NB4 (cell line): ENCODE results near the gene CBR1.

Experiments
- DNase-seq: peaks from one replicate; pipeline ENCODE4 v3.0.0; 2010; ENCODE audit warnings: low read depth
- H3K4me3 ChIP-seq: one replicate; pipeline ENCODE4 v1.5.1; 2011; ENCODE audit warnings: mild to moderate bottlenecking, low read depth, low read length, moderate library complexity
- CTCF ChIP-seq: IDR thresholded peaks from one replicate; pipeline ENCODE4 v1.5.1; 2012; ENCODE audit warnings: low read depth, low read length
- MYC ChIP-seq: IDR thresholded peaks from 2 replicates; pipeline ENCODE4 v1.6.1; 2011; ENCODE audit warnings: low read depth, low read length
- POLR2A ChIP-seq: IDR thresholded peaks from 2 replicates; pipeline ENCODE4 v1.6.1; 2011; ENCODE audit warnings: mild to moderate bottlenecking; ENCODE audit not compliant: insufficient read length; ENCODE audit errors: extremely low read depth
- TF ChIP-seq, protein P1 (sequence below): IDR thresholded peaks from 2 replicates; pipeline ENCODE4 v1.6.1; 2011; ENCODE audit warnings: low read depth, low read length

The CBR1 gene

GRCh38 chr21:36069713-36070583, at the start of gene CBR1:
Gene CBR1 (plus strand): TSS chr21:36070024. CDS start chr21:36070116, 92 bp downstream.
- peak within 1 kb of the TSS; percentile 58 for H3K4me3 ChIP-seq
- TF ChIP-seq, protein P1, sequence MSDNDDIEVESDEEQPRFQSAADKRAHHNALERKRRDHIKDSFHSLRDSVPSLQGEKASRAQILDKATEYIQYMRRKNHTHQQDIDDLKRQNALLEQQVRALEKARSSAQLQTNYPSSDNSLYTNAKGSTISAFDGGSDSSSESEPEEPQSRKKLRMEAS = no peak
- TF ChIP-seq MYC (no peak), CTCF (no peak), POLR2A (no peak)
- peak; percentile 90 for DNase-seq

- TF ChIP-seq, protein P1 = no peak
- TF ChIP-seq CTCF (no peak), MYC (no peak), POLR2A (no peak)
- DNase-seq = no peak
- H3K4me3 ChIP-seq = no peak overlapping the region
These were observed 48.5 kb upstream of the CBR1 start for GRCh38 chr21:36021251-36021837.

- DNase-seq = no peak
- no peak overlapping the region for H3K4me3 ChIP-seq
- no peak for TF ChIP-seq MYC
- no peak for TF ChIP-seq POLR2A
- no peak for TF ChIP-seq CTCF
- TF ChIP-seq, protein P1 = no peak
These were observed 47.3 kb upstream of the CBR1 start for GRCh38 chr21:36022427-36023091.

GRCh38 chr21:36023092-36023480, 46.7 kb upstream of the CBR1 start:
- no peak for DNase-seq
- no peak overlapping the region for H3K4me3 ChIP-seq
- no peak for TF ChIP-seq MYC
- no peak for TF ChIP-seq CTCF
- no peak for TF ChIP-seq POLR2A
- TF ChIP-seq, protein P1 = no peak

DNA sequence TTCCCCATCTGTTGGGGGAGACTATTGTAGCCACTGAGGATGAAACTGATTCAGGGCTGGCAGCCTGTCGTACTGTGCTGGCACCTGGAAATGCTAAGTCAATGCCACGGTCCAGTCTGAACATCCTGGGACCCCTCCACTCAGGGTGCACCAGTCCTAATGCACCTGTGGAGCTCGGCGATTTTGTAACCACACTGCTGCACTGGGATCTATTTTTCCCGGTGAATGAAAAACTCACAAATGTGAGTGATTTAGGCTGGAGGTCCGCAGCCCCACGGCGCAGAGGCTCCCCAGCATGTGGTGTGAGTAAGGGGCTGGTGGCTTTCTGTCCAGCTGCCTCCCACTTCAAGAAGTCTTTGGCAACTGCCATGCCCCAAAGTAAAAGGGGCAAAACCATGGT, 45.0 kb upstream of the CBR1 start:
- no peak for DNase-seq
- H3K4me3 ChIP-seq = no peak overlapping the region
- TF ChIP-seq POLR2A (no peak), CTCF (no peak), MYC (no peak)
- TF ChIP-seq, protein P1 = no peak
